ENCODE data around the gene UGT2B11.
"Not testable (repeated sequence)": the region's sequence is repeated elsewhere in the genome, so short reads cannot be mapped to it uniquely, and the experiment has no call there.

UGT2B11 gene

GRCh38 chr4:69179817-69180216 lies 34.7 kb downstream of the UGT2B11 start:
- not testable (repeated sequence) for H3K4me3 ChIP-seq (ENCODE audit: low read depth in 1 of 2, low read length in 1 of 2); H3K36me3 ChIP-seq; H3K9me3 ChIP-seq; H3K27ac ChIP-seq; H3K4me1 ChIP-seq (ENCODE audit: control insufficient read depth in 1 of 2, insufficient read depth in 1 of 2, low read depth in 1 of 2, low read length in 1 of 2); H3K27me3 ChIP-seq

- not testable (repeated sequence) for H3K27me3 ChIP-seq; H3K4me1 ChIP-seq (ENCODE audit: control insufficient read depth in 1 of 2, insufficient read depth in 1 of 2, low read depth in 1 of 2, low read length in 1 of 2); H3K27ac ChIP-seq
These were observed 35.8 kb downstream of the UGT2B11 start for GRCh38 chr4:69178751-69179205.

GRCh38 chr4:69170233-69171134 lies 44.1 kb downstream of the UGT2B11 start:
- H3K4me3 ChIP-seq (ENCODE audit: low read depth in 1 of 2, low read length in 1 of 2); H3K4me1 ChIP-seq (ENCODE audit: control insufficient read depth in 1 of 2, insufficient read depth in 1 of 2, low read depth in 1 of 2, low read length in 1 of 2); H3K27me3 ChIP-seq; H3K36me3 ChIP-seq; H3K9me3 ChIP-seq; H3K27ac ChIP-seq: not testable (repeated sequence)

More at GRCh38 chr4:69178751-69179205, 35.8 kb downstream of the UGT2B11 start:
- not testable (repeated sequence) for H3K9me3 ChIP-seq; H3K36me3 ChIP-seq; H3K4me3 ChIP-seq (ENCODE audit: low read depth in 1 of 2, low read length in 1 of 2)

- H3K36me3 ChIP-seq; H3K4me1 ChIP-seq (ENCODE audit: control insufficient read depth in 1 of 2, insufficient read depth in 1 of 2, low read depth in 1 of 2, low read length in 1 of 2); H3K27me3 ChIP-seq; H3K27ac ChIP-seq; H3K4me3 ChIP-seq (ENCODE audit: low read depth in 1 of 2, low read length in 1 of 2); H3K9me3 ChIP-seq: not testable (repeated sequence)
These were observed 45.4 kb downstream of the UGT2B11 start for GRCh38 chr4:69169171-69169570.

GRCh38 chr4:69167300-69167699 lies 47.2 kb downstream of the UGT2B11 start:
- Histone ChIP-seq H3K36me3 (no peaks in the 10 kb centered on the region), H3K4me3 (ENCODE audit: low read depth in 1 of 2, low read length in 1 of 2) (no peak overlapping the region), H3K27me3 (no peaks in the 10 kb centered on the region), H3K4me1 (ENCODE audit: control insufficient read depth in 1 of 2, insufficient read depth in 1 of 2, low read depth in 1 of 2, low read length in 1 of 2) (no peaks in the 10 kb centered on the region), H3K27ac (no peak overlapping the region), H3K9me3 (no peaks in the 10 kb centered on the region)
- no peak for TF ChIP-seq CTCF (IDR thresholded peaks at IDR 0.05)

GRCh38 chr4:69166376-69166775 lies 48.2 kb downstream of the UGT2B11 start:
- H3K36me3 ChIP-seq; H3K27me3 ChIP-seq; H3K27ac ChIP-seq; H3K4me1 ChIP-seq (ENCODE audit: control insufficient read depth in 1 of 2, insufficient read depth in 1 of 2, low read depth in 1 of 2, low read length in 1 of 2); H3K4me3 ChIP-seq (ENCODE audit: low read depth in 1 of 2, low read length in 1 of 2); H3K9me3 ChIP-seq: not testable (repeated sequence)

GRCh38 chr4:69165707-69166106 lies 48.8 kb downstream of the UGT2B11 start:
- H3K27me3 ChIP-seq; H3K4me3 ChIP-seq (ENCODE audit: low read depth in 1 of 2, low read length in 1 of 2); H3K9me3 ChIP-seq; H3K36me3 ChIP-seq; H3K4me1 ChIP-seq (ENCODE audit: control insufficient read depth in 1 of 2, insufficient read depth in 1 of 2, low read depth in 1 of 2, low read length in 1 of 2); H3K27ac ChIP-seq: not testable (repeated sequence)

- H3K27me3 ChIP-seq = no peaks in the 10 kb centered on the region
- H3K4me1 ChIP-seq (ENCODE audit: control insufficient read depth in 1 of 2, insufficient read depth in 1 of 2, low read depth in 1 of 2, low read length in 1 of 2) = no peaks in the 10 kb centered on the region
- H3K4me3 ChIP-seq (ENCODE audit: low read depth in 1 of 2, low read length in 1 of 2) = no peak overlapping the region
- H3K9me3 ChIP-seq = no peaks in the 10 kb centered on the region
- no peak for TF ChIP-seq CTCF (IDR thresholded peaks at IDR 0.05)
- H3K27ac ChIP-seq = no peak overlapping the region
- H3K36me3 ChIP-seq = no peaks in the 10 kb centered on the region
These were observed 57.6 kb downstream of the UGT2B11 start for GRCh38 chr4:69156913-69157312.
